T-helper 1 cell treated with Interleukin-12 subunit alpha and Interleukin-12 subunit beta and Interleukin-4 antibody, amounts not matched to agents 30 μg/mL and 1 μg/mL, for 36 hours (primary cell): Measurements from ENCODE around the gene ETV4.

ENCODE experiments used
- H3K27ac Mint-ChIP-seq: one replicate; pipeline ENCODE4 v1.8.0; 2021; ENCODE audit warnings: mild to moderate bottlenecking, mixed read lengths
- H3K27me3 Mint-ChIP-seq: one replicate; pipeline ENCODE4 v1.8.0; 2021; ENCODE audit warnings: low read depth, mixed read lengths
- H3K36me3 Mint-ChIP-seq: one replicate; pipeline ENCODE4 v1.8.0; 2021; ENCODE audit warnings: low read depth, mixed read lengths
- H3K4me1 Mint-ChIP-seq: one replicate; pipeline ENCODE4 v1.8.0; 2021; ENCODE audit warnings: low read depth, mixed read lengths
- H3K4me3 Mint-ChIP-seq: one replicate; pipeline ENCODE4 v1.8.0; 2021; ENCODE audit warnings: mild to moderate bottlenecking, moderate library complexity, mixed read lengths
- H3K9me3 Mint-ChIP-seq: one replicate; pipeline ENCODE4 v1.8.0; 2021; ENCODE audit warnings: mixed read lengths

Gene ETV4

GRCh38 chr17:43560461-43561427 lies 14.6 kb upstream of the ETV4 start:
- Mint-ChIP-seq H3K27ac (no peak overlapping the region), H3K36me3 (peaks cover 2% of the 10 kb centered on the region), H3K9me3 (no peaks in the 10 kb centered on the region), H3K4me1 (peaks cover 8% of the 10 kb centered on the region), H3K4me3 (no peak overlapping the region), H3K27me3 (peaks cover 26% of the 10 kb centered on the region)

GRCh38 chr17:43559161-43559816 lies 13.1 kb upstream of the ETV4 start:
- no peak overlapping the region for H3K4me3 Mint-ChIP-seq
- H3K27me3 Mint-ChIP-seq = peaks cover 25% of the 10 kb centered on the region
- H3K9me3 Mint-ChIP-seq = no peaks in the 10 kb centered on the region
- H3K36me3 Mint-ChIP-seq = peaks cover 2% of the 10 kb centered on the region
- H3K4me1 Mint-ChIP-seq = peaks cover 8% of the 10 kb centered on the region
- no peak overlapping the region for H3K27ac Mint-ChIP-seq

GRCh38 chr17:43558805-43559160 lies 12.6 kb upstream of the ETV4 start:
- Mint-ChIP-seq H3K36me3 (peaks cover 2% of the 10 kb centered on the region), H3K27ac (no peak overlapping the region), H3K9me3 (no peaks in the 10 kb centered on the region), H3K4me3 (no peak overlapping the region), H3K27me3 (peaks cover 24% of the 10 kb centered on the region), H3K4me1 (peaks cover 8% of the 10 kb centered on the region)

DNA sequence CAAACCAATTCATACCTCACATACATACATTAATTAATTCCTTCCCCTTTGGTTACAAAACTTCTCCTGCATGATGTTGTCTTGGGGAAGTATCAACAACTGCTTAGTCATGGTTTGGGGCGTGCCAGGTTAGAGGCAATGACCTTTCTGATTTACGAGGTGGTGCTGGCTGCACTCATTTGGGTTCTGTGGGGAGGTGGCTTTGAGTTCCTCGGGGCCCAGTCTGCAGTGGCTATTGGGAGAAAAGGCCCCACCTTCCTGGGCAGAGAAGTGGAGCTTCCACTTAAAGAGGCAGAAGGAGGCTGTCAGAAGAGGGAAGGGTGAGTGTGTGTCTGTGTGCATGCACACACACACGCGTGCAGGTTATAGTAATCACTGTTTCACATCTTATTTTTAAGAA lies 10.2 kb upstream of the ETV4 start:
- H3K27me3 Mint-ChIP-seq = peaks cover 14% of the 10 kb centered on the region
- peaks cover 2% of the 10 kb centered on the region for H3K36me3 Mint-ChIP-seq
- H3K4me3 Mint-ChIP-seq = no peak overlapping the region
- no peak overlapping the region for H3K27ac Mint-ChIP-seq
- H3K9me3 Mint-ChIP-seq = no peaks in the 10 kb centered on the region
- H3K4me1 Mint-ChIP-seq = peaks cover 8% of the 10 kb centered on the region

- H3K27me3 Mint-ChIP-seq = peaks cover 19% of the 10 kb centered on the region
- H3K9me3 Mint-ChIP-seq = no peaks in the 10 kb centered on the region
- no peak overlapping the region for H3K27ac Mint-ChIP-seq
- H3K4me3 Mint-ChIP-seq = no peak overlapping the region
- H3K36me3 Mint-ChIP-seq = peaks cover 2% of the 10 kb centered on the region
- H3K4me1 Mint-ChIP-seq = peaks cover 8% of the 10 kb centered on the region
Observed at GRCh38 chr17:43554857-43555256, 8.7 kb upstream of the ETV4 start.

DNA sequence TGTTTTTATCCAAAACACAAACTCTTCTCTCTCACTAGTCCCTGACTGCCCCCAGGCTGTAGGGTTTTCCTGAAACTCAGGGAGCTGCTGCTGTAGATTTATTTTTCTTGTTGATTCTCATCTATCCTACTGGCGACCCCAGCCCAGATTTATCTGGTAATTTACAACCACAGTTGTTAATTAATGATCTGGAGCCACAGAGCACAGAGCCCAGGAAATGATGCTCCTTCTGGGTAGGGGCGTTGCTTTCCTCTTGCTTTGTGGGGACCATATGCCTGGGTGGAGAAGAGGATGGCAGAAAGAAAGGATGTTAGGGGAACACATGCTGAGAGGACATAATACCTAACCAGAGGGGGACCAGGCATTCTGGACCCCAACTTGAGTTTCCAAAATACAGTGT lies 7.4 kb upstream of the ETV4 start:
- Mint-ChIP-seq H3K4me3 (no peak overlapping the region), H3K27ac (no peak overlapping the region), H3K4me1 (peaks cover 5% of the 10 kb centered on the region), H3K9me3 (no peaks in the 10 kb centered on the region), H3K27me3 (peaks cover 26% of the 10 kb centered on the region), H3K36me3 (peaks cover 2% of the 10 kb centered on the region)

DNA sequence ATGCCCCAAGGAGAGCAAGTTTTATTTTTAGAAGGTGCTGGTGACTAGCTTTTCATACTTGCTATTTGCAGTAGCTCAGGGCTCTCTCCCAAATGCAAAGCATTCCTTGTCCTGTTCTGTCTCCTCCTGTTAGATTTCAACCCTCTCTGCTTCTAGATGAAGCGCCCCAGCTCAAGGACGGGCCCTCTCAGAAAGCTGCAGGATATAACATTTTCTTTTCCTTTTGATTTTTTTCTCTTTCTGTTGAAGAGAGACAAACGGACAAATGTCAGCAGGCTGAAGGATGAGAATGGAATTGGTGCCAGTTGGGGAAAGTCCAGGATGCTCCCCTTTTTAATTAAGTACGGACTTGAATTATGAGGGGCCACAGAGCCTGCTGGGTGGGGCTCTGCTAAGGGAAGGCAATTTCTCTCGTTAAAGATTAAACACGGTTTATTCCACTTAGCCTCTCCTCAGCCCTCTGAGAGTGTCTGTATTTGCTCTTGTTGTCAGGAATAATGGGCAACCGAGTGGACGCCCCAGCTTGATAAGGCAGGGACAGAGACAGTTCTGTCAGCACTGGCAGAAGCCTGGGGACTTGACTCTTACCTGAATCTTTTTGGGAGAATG lies 6.2 kb upstream of the ETV4 start:
- Mint-ChIP-seq H3K27ac (no peak overlapping the region), H3K36me3 (peaks cover 2% of the 10 kb centered on the region), H3K27me3 (peaks cover 34% of the 10 kb centered on the region), H3K4me3 (no peak overlapping the region), H3K4me1 (peaks cover 6% of the 10 kb centered on the region), H3K9me3 (no peaks in the 10 kb centered on the region)

GRCh38 chr17:43550754-43551153 lies 4.6 kb upstream of the ETV4 start:
- H3K36me3 Mint-ChIP-seq = no peaks in the 10 kb centered on the region
- peaks cover 12% of the 10 kb centered on the region for H3K4me1 Mint-ChIP-seq
- peaks cover 45% of the 10 kb centered on the region for H3K27me3 Mint-ChIP-seq
- no peak overlapping the region for H3K27ac Mint-ChIP-seq
- H3K9me3 Mint-ChIP-seq = no peaks in the 10 kb centered on the region
- no peak overlapping the region for H3K4me3 Mint-ChIP-seq

DNA sequence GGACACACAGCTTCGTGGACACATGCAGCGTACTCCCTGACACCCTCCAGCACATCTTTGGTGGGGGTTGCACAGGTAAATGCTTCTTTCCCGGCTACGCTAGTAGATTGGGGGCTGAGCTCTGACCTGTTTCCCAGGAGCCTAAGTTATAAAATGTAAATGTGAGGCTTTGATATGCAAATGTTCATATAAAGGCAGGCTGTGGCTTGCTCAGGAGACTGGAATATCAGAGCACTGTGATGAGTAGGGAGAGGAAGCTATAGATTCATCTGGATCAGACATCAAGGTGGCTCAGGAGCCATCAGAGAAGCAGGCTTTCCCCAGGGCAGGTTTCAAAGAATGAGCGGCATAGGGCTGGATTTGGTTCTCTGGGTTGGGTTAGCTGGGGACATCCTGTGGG lies 3.4 kb upstream of the ETV4 start:
- no peaks in the 10 kb centered on the region for H3K9me3 Mint-ChIP-seq
- H3K4me3 Mint-ChIP-seq = no peak overlapping the region
- no peak overlapping the region for H3K27ac Mint-ChIP-seq

GRCh38 chr17:43548689-43549379 lies 2.7 kb upstream of the ETV4 start:
- Mint-ChIP-seq H3K27me3 (peaks cover 55% of the 10 kb centered on the region), H3K9me3 (no peaks in the 10 kb centered on the region), H3K4me1 (peaks cover 18% of the 10 kb centered on the region), H3K27ac (no peak overlapping the region), H3K36me3 (no peaks in the 10 kb centered on the region), H3K4me3 (no peak overlapping the region)

More for the DNA sequence above, 3.4 kb upstream of the ETV4 start:
- H3K4me1 Mint-ChIP-seq = peaks cover 18% of the 10 kb centered on the region
- no peaks in the 10 kb centered on the region for H3K36me3 Mint-ChIP-seq
- H3K27me3 Mint-ChIP-seq = peaks cover 52% of the 10 kb centered on the region

DNA sequence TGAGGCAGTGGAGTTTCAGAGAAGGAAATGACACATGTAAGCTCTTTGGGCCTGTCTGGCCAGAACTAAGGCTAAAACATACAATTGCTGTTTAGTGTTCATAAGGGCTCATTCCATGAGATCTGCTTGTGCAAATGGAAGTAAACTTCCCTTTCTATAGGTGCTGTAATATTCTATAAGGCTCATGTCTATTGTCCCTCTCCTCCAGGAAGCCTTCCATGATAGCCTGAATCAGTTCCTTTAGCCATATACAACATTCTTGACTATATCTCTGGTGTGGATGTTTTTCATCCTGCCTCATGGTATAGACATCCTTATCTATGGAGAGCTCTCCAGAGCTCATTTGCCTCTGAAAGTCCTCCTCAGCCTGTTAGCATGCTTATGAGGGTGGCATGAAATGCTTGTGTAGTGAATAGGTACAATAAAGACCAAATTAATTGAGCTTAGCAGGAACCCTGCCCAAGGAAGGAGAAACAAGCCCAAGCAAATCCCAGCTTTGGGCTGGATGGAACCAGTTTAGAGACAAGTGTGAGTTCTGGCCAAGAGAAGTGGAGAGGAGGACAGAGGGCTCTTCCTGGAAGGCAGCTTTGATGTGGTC lies 1.6 kb upstream of the ETV4 start:
- peaks cover 59% of the 10 kb centered on the region for H3K27me3 Mint-ChIP-seq

DNA sequence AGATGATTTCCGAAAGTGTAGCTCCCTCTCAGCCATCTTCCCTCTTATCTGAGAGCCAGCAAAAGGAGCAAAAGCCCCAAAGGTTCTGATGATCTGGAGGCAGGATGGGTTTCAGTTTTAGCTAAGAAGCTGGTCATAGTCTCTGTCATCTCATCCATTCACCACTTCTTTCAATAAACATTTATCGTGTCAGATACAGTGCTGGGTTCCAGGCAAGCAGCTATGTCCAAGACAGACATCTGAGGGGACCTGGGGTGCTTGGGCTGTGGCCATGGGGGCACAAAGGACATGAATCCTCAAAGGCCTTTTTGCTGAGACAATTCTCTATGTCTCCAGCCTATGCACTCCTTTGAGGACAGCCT lies 1.0 kb upstream of the ETV4 start:
- Mint-ChIP-seq H3K36me3 (no peaks in the 10 kb centered on the region), H3K27me3 (peaks cover 63% of the 10 kb centered on the region), H3K27ac (no peak overlapping the region), H3K4me1 (peaks cover 18% of the 10 kb centered on the region), H3K9me3 (no peaks in the 10 kb centered on the region), H3K4me3 (peak overlapping the region; percentile 70)

More for the DNA sequence above, 1.6 kb upstream of the ETV4 start:
- no peaks in the 10 kb centered on the region for H3K9me3 Mint-ChIP-seq
- no peak overlapping the region for H3K4me3 Mint-ChIP-seq
- peaks cover 18% of the 10 kb centered on the region for H3K4me1 Mint-ChIP-seq
- H3K27ac Mint-ChIP-seq = no peak overlapping the region
- no peaks in the 10 kb centered on the region for H3K36me3 Mint-ChIP-seq

DNA sequence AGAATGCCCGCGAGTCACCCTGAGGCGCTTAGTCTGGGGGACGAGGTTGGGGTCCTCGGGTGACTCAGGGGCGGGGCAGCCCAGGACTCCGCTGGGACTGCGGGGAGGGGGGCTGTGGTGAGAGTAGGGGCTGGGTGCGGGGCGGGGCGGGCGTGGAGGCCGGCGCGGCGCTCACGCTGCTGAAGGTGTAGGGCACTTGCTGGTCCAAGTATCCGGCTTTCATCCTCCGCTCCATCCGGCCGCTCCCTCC lies 832 bp downstream of the ETV4 start:
- H3K27ac Mint-ChIP-seq = no peak overlapping the region
- peaks cover 62% of the 10 kb centered on the region for H3K27me3 Mint-ChIP-seq
- H3K9me3 Mint-ChIP-seq = no peaks in the 10 kb centered on the region
- peak overlapping the region; percentile 84 for H3K4me3 Mint-ChIP-seq
- H3K4me1 Mint-ChIP-seq = peaks cover 18% of the 10 kb centered on the region
- H3K36me3 Mint-ChIP-seq = no peaks in the 10 kb centered on the region

DNA sequence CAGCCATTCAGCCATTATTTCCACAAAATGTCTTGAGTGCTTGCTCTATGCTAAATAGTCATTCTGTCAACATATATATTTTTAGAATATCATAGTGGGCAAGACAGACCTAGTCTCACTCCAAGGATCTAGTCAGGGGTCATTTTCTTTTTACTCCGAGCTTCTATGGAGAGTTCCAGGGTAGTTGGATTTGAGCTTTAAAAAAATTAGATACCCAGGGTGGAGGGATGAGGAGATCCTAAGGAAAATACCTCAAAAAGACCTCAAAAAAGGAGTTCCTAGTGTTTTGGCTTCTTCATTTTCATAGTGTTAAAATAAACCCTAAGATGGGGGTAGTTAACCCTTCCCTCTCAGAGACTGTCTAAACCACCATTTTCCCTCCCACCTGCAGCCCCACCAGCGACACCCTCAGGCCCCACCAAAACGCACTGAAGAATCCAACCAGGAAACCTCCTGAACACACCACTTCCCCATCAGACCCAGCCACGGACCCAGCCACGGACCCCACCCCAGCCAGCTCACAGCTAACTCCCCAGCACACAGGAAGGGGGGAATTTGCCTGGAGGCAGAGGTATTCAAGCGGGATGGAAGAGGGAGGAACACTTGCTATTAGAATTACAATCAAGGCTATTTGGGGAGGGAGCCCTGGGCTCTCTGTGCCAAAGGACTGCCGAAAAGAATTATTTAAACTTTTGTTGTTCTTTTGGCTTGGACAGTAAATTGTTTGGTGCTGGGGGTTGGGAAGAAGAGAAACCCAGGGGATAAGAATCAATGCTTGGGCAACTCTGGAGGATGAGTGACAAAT lies 2.2 kb downstream of the ETV4 start:
- Mint-ChIP-seq H3K4me3 (peak overlapping the region; percentile 84), H3K27ac (no peak overlapping the region), H3K4me1 (peaks cover 18% of the 10 kb centered on the region), H3K27me3 (peaks cover 55% of the 10 kb centered on the region), H3K36me3 (no peaks in the 10 kb centered on the region), H3K9me3 (no peaks in the 10 kb centered on the region)
